Central memory CD8-positive, alpha-beta T cell (primary cell): ENCODE data around the gene PSMA7.
"Not testable (repeated sequence)": the region's sequence is repeated elsewhere in the genome, so short reads cannot be mapped to it uniquely, and the experiment has no call there.

Experiments
- ATAC-seq: fragments of 150-1000 bp; cut with Tn5 transposase; replicated peaks from 2 replicates; pipeline ENCODE4 v1.10.0; 2022; ENCODE audit warnings: mild to moderate bottlenecking, moderate FRiP score, moderate number of reproducible peaks; ENCODE audit not compliant: poor library complexity, severe bottlenecking; ENCODE audit errors: extremely low read depth
- DNase-seq, 2 donors: peaks; one replicate each; pipeline ENCODE4 v3.0.0; 2021; ENCODE audit warnings: low spot score in 2 of 2
- H3K27ac Mint-ChIP-seq: one replicate; pipeline ENCODE4 v1.8.0; 2022; ENCODE audit warnings: low read depth, mild to moderate bottlenecking, moderate library complexity, mixed read lengths
- H3K27me3 Mint-ChIP-seq: one replicate; pipeline ENCODE4 v1.8.0; 2022; ENCODE audit warnings: mixed read lengths
- H3K36me3 Mint-ChIP-seq: one replicate; pipeline ENCODE4 v1.8.0; 2022; ENCODE audit warnings: mild to moderate bottlenecking, moderate library complexity, mixed read lengths; ENCODE audit not compliant: insufficient read depth
- H3K4me1 Mint-ChIP-seq: one replicate; pipeline ENCODE4 v1.8.0; 2022; ENCODE audit warnings: mixed read lengths
- H3K4me3 Mint-ChIP-seq: one replicate; pipeline ENCODE4 v1.8.0; 2022; ENCODE audit warnings: mild to moderate bottlenecking, moderate library complexity, mixed read lengths
- H3K9me3 Mint-ChIP-seq: one replicate; pipeline ENCODE4 v1.8.0; 2022; ENCODE audit warnings: mixed read lengths

Gene PSMA7

GRCh38 chr20:62116558-62117361 lies 26.4 kb downstream of the PSMA7 start:
- Mint-ChIP-seq H3K27ac (peak overlapping the region; percentile 91), H3K36me3 (peaks cover 16% of the 10 kb centered on the region), H3K9me3 (no peaks in the 10 kb centered on the region), H3K4me3 (no peak overlapping the region), H3K4me1 (peaks cover 22% of the 10 kb centered on the region), H3K27me3 (no peaks in the 10 kb centered on the region)
- DNase-seq (no peak), ATAC-seq (no peak)

- not testable (repeated sequence) for H3K27ac Mint-ChIP-seq, H3K4me3 Mint-ChIP-seq
These were observed 27.3 kb downstream of the PSMA7 start for GRCh38 chr20:62115800-62116407.

GRCh38 chr20:62114894-62115293 lies 28.3 kb downstream of the PSMA7 start:
- H3K27ac Mint-ChIP-seq: peak overlapping the region; percentile 53
- peaks cover 11% of the 10 kb centered on the region for H3K9me3 Mint-ChIP-seq
- ATAC-seq (no peak), DNase-seq (no peak)
- no peaks in the 10 kb centered on the region for H3K27me3 Mint-ChIP-seq
- H3K36me3 Mint-ChIP-seq: peaks cover 15% of the 10 kb centered on the region
- no peak overlapping the region for H3K4me3 Mint-ChIP-seq
- peaks cover 10% of the 10 kb centered on the region for H3K4me1 Mint-ChIP-seq

More at GRCh38 chr20:62115800-62116407, 27.3 kb downstream of the PSMA7 start:
- H3K27me3 Mint-ChIP-seq, H3K9me3 Mint-ChIP-seq, DNase-seq, ATAC-seq: not testable (repeated sequence)
- Mint-ChIP-seq H3K36me3 (peaks cover 15% of the 10 kb centered on the region), H3K4me1 (peaks cover 16% of the 10 kb centered on the region)

- ATAC-seq (no peak), DNase-seq (no peak)
- Mint-ChIP-seq H3K27me3 (no peaks in the 10 kb centered on the region), H3K36me3 (peaks cover 7% of the 10 kb centered on the region), H3K4me1 (no peaks in the 10 kb centered on the region), H3K9me3 (peaks cover 24% of the 10 kb centered on the region), H3K27ac (no peak overlapping the region), H3K4me3 (no peak overlapping the region)
These were observed 30.8 kb downstream of the PSMA7 start for GRCh38 chr20:62112368-62112767.

- DNase-seq: no peak
- H3K36me3 Mint-ChIP-seq: peaks cover 6% of the 10 kb centered on the region
- no peaks in the 10 kb centered on the region for H3K27me3 Mint-ChIP-seq
- no peaks in the 10 kb centered on the region for H3K4me1 Mint-ChIP-seq
- peaks cover 31% of the 10 kb centered on the region for H3K9me3 Mint-ChIP-seq
- no peak for ATAC-seq
- H3K4me3 Mint-ChIP-seq: no peak overlapping the region
- no peak overlapping the region for H3K27ac Mint-ChIP-seq
These were observed 32.0 kb downstream of the PSMA7 start for GRCh38 chr20:62111148-62111547.

- peaks cover 32% of the 10 kb centered on the region for H3K27me3 Mint-ChIP-seq
- ATAC-seq: no peak
- peaks cover 39% of the 10 kb centered on the region for H3K9me3 Mint-ChIP-seq
- no peak for DNase-seq
- H3K36me3 Mint-ChIP-seq: no peaks in the 10 kb centered on the region
- H3K4me3 Mint-ChIP-seq: no peak overlapping the region
- no peaks in the 10 kb centered on the region for H3K4me1 Mint-ChIP-seq
- no peak overlapping the region for H3K27ac Mint-ChIP-seq
These were observed 37.6 kb downstream of the PSMA7 start for GRCh38 chr20:62105592-62105991.

GRCh38 chr20:62104791-62105345 lies 38.3 kb downstream of the PSMA7 start:
- ATAC-seq (no peak), DNase-seq (no peak)
- Mint-ChIP-seq H3K9me3 (peaks cover 36% of the 10 kb centered on the region), H3K4me3 (no peak overlapping the region), H3K27me3 (peaks cover 39% of the 10 kb centered on the region), H3K36me3 (no peaks in the 10 kb centered on the region), H3K4me1 (no peaks in the 10 kb centered on the region), H3K27ac (no peak overlapping the region)

- no peaks in the 10 kb centered on the region for H3K36me3 Mint-ChIP-seq
- no peak for DNase-seq
- H3K27ac Mint-ChIP-seq: no peak overlapping the region
- H3K9me3 Mint-ChIP-seq: peaks cover 36% of the 10 kb centered on the region
- ATAC-seq: no peak
- H3K4me1 Mint-ChIP-seq: no peaks in the 10 kb centered on the region
- H3K4me3 Mint-ChIP-seq: no peak overlapping the region
- H3K27me3 Mint-ChIP-seq: peaks cover 45% of the 10 kb centered on the region
These were observed 38.9 kb downstream of the PSMA7 start for GRCh38 chr20:62104234-62104789.

- H3K27ac Mint-ChIP-seq: no peak overlapping the region
- no peaks in the 10 kb centered on the region for H3K36me3 Mint-ChIP-seq
- DNase-seq: no peak
- no peak for ATAC-seq
- no peaks in the 10 kb centered on the region for H3K4me1 Mint-ChIP-seq
- H3K27me3 Mint-ChIP-seq: peaks cover 49% of the 10 kb centered on the region
- no peak overlapping the region for H3K4me3 Mint-ChIP-seq
- H3K9me3 Mint-ChIP-seq: peaks cover 36% of the 10 kb centered on the region
These were observed 39.5 kb downstream of the PSMA7 start for GRCh38 chr20:62103508-62104233.

GRCh38 chr20:62101078-62101477 lies 42.1 kb downstream of the PSMA7 start:
- H3K4me3 Mint-ChIP-seq: no peak overlapping the region
- peaks cover 17% of the 10 kb centered on the region for H3K9me3 Mint-ChIP-seq
- ATAC-seq (no peak), DNase-seq (no peak)
- H3K36me3 Mint-ChIP-seq: no peaks in the 10 kb centered on the region
- H3K4me1 Mint-ChIP-seq: no peaks in the 10 kb centered on the region
- no peak overlapping the region for H3K27ac Mint-ChIP-seq
- peaks cover 49% of the 10 kb centered on the region for H3K27me3 Mint-ChIP-seq

- peaks cover 28% of the 10 kb centered on the region for H3K27me3 Mint-ChIP-seq
- H3K9me3 Mint-ChIP-seq: peaks cover 11% of the 10 kb centered on the region
- no peak overlapping the region for H3K4me3 Mint-ChIP-seq
- no peaks in the 10 kb centered on the region for H3K36me3 Mint-ChIP-seq
- ATAC-seq: no peak
- no peak overlapping the region for H3K27ac Mint-ChIP-seq
- no peaks in the 10 kb centered on the region for H3K4me1 Mint-ChIP-seq
- no peak for DNase-seq
These were observed 45.2 kb downstream of the PSMA7 start for GRCh38 chr20:62097881-62098407.
